Peyer's patch (tissue), 4 donors: ENCODE results near the gene PIK3C2G.

Experiments
- CTCF ChIP-seq, 6 experiments: fragments of 450-650 bp in 4 of 6; fragments of 200-600 bp in 2 of 6; sonication (generic) in 1 of 6; IDR thresholded peaks; one replicate each; pipeline ENCODE4 v1.5.1; 2017 to 2019; ENCODE audit warnings: antibody characterized with exemption in 6 of 6, mild to moderate bottlenecking in 3 of 6, moderate library complexity in 1 of 6
- POLR2A ChIP-seq, 2 donors: fragments of 450-650 bp; IDR thresholded peaks; one replicate each; pipeline ENCODE4 v1.5.1; 2017; ENCODE audit warnings: antibody characterized with exemption in 2 of 2, mild to moderate bottlenecking in 2 of 2, moderate library complexity in 2 of 2

GRCh38 chr12:18394742-18395141 is 133.4 kb downstream of the PIK3C2G start:
- TF ChIP-seq CTCF (IDR thresholded peaks at IDR 0.05) (no peak), POLR2A (IDR thresholded peaks at IDR 0.05) (no peak)
